ENCODE data around the gene RET. TPM values are rescaled to one million over a fixed set of nuclear protein-coding genes. Genes with fewer than 3 reads are reported as not detected.

Gene RET
- total RNA-seq, 3 donors from 2014 or later, result 0.66 to 1.8 (median 0.96) TPM

GRCh38 chr10:43111101-43111500 is 34.2 kb downstream of the RET start:
- no peak for DNase-seq (ENCODE audit: low spot score in 2 of 2)
- Histone ChIP-seq H3K4me1 (no peaks in the 10 kb centered on the region), H3K36me3 (no peaks in the 10 kb centered on the region), H3K27me3 (no peaks in the 10 kb centered on the region), H3K4me3 (no peak overlapping the region), H3K27ac (no peak overlapping the region), H3K9me3 (no peaks in the 10 kb centered on the region)
- intact Hi-C loops (cut with DNase I; ENCODE audit: low total_unique reads), result no loop called here
- TF ChIP-seq POLR2A (IDR thresholded peaks at IDR 0.05) (no peak), POLR2AphosphoS5 (IDR thresholded peaks at IDR 0.05) (no peak), CTCF (IDR thresholded peaks at IDR 0.05) (no peak)

GRCh38 chr10:43111921-43112607 is 35.2 kb downstream of the RET start:
- TF ChIP-seq POLR2AphosphoS5 (IDR thresholded peaks at IDR 0.05) (no peak), POLR2A (IDR thresholded peaks at IDR 0.05) (no peak), CTCF (IDR thresholded peaks at IDR 0.05) (no peak)
- Histone ChIP-seq H3K9me3 (no peaks in the 10 kb centered on the region), H3K27me3 (no peaks in the 10 kb centered on the region), H3K4me1 (no peaks in the 10 kb centered on the region), H3K36me3 (no peaks in the 10 kb centered on the region), H3K4me3 (no peak overlapping the region), H3K27ac (no peak overlapping the region)
- DNase-seq (ENCODE audit: low spot score in 2 of 2), result no peak
- intact Hi-C loops (cut with DNase I; ENCODE audit: low total_unique reads), result no loop called here

GRCh38 chr10:43112608-43112961 is 35.7 kb downstream of the RET start:
- Histone ChIP-seq H3K27ac (no peak overlapping the region), H3K36me3 (no peaks in the 10 kb centered on the region), H3K4me1 (no peaks in the 10 kb centered on the region), H3K9me3 (no peaks in the 10 kb centered on the region), H3K4me3 (no peak overlapping the region), H3K27me3 (no peaks in the 10 kb centered on the region)
- intact Hi-C loops (cut with DNase I; ENCODE audit: low total_unique reads), result no loop called here
- TF ChIP-seq CTCF (IDR thresholded peaks at IDR 0.05) (no peak), POLR2A (IDR thresholded peaks at IDR 0.05) (no peak), POLR2AphosphoS5 (IDR thresholded peaks at IDR 0.05) (no peak)
- DNase-seq (ENCODE audit: low spot score in 2 of 2), result no peak

GRCh38 chr10:43113201-43114087 is 36.6 kb downstream of the RET start:
- Histone ChIP-seq H3K27me3 (no peaks in the 10 kb centered on the region), H3K4me1 (no peaks in the 10 kb centered on the region), H3K27ac (no peak overlapping the region), H3K36me3 (no peaks in the 10 kb centered on the region), H3K9me3 (no peaks in the 10 kb centered on the region), H3K4me3 (no peak overlapping the region)
- intact Hi-C loops (cut with DNase I; ENCODE audit: low total_unique reads), result no loop called here
- TF ChIP-seq POLR2A (IDR thresholded peaks at IDR 0.05), result no peak
- TF ChIP-seq CTCF (IDR thresholded peaks at IDR 0.05), result no peak
- TF ChIP-seq POLR2AphosphoS5 (IDR thresholded peaks at IDR 0.05), result no peak
- DNase-seq (ENCODE audit: low spot score in 2 of 2), result no peak

GRCh38 chr10:43114088-43114742 is 37.3 kb downstream of the RET start:
- H3K4me1 ChIP-seq, result no peaks in the 10 kb centered on the region
- intact Hi-C loops (cut with DNase I; ENCODE audit: low total_unique reads), result no loop called here
- no peaks in the 10 kb centered on the region for H3K27me3 ChIP-seq
- H3K36me3 ChIP-seq, result no peaks in the 10 kb centered on the region
- H3K4me3 ChIP-seq, result no peak overlapping the region
- no peak overlapping the region for H3K27ac ChIP-seq
- no peak for DNase-seq (ENCODE audit: low spot score in 2 of 2)
- no peaks in the 10 kb centered on the region for H3K9me3 ChIP-seq
- TF ChIP-seq CTCF (IDR thresholded peaks at IDR 0.05) (no peak), POLR2A (IDR thresholded peaks at IDR 0.05) (no peak), POLR2AphosphoS5 (IDR thresholded peaks at IDR 0.05) (no peak)
